GM21367 (cell line): ENCODE results near the gene ITM2B.
"Not testable (repeated sequence)": the region's sequence is repeated elsewhere in the genome, so short reads cannot be mapped to it uniquely, and the experiment has no call there.

Source experiments
- ATAC-seq: cut with Tn5 transposase; IDR thresholded peaks from one replicate; pipeline ENCODE4 v1.9.1; 2021; ENCODE audit not compliant: unreplicated experiment

Gene ITM2B

GRCh38 chr13:48233046-48233888 lies at the start of gene ITM2B:
Gene ITM2B (plus strand): TSS chr13:48233206. CDS start chr13:48233361, 155 bp downstream.
- ATAC-seq = peak; percentile 54

GRCh38 chr13:48184260-48184659 lies 48.7 kb upstream of the ITM2B start:
- ATAC-seq = no peak

GRCh38 chr13:48185018-48185417 lies 48.0 kb upstream of the ITM2B start:
- no peak for ATAC-seq

- no peak for ATAC-seq
Measured at GRCh38 chr13:48186722-48187121, 46.3 kb upstream of the ITM2B start.

GRCh38 chr13:48188131-48188530 lies 44.9 kb upstream of the ITM2B start:
- no peak for ATAC-seq

- no peak for ATAC-seq
Measured at GRCh38 chr13:48188601-48189000, 44.4 kb upstream of the ITM2B start.

GRCh38 chr13:48189171-48189570 lies 43.8 kb upstream of the ITM2B start:
- ATAC-seq = no peak

GRCh38 chr13:48192411-48192935 lies 40.5 kb upstream of the ITM2B start:
- ATAC-seq = no peak

- ATAC-seq = peak; percentile 75
Measured at GRCh38 chr13:48194379-48194754, 38.6 kb upstream of the ITM2B start.

GRCh38 chr13:48199404-48199946 lies 33.5 kb upstream of the ITM2B start:
- ATAC-seq = no peak

- no peak for ATAC-seq
Measured at GRCh38 chr13:48201044-48201443, 32.0 kb upstream of the ITM2B start.

- ATAC-seq = not testable (repeated sequence)
Measured at GRCh38 chr13:48207207-48207606, 25.8 kb upstream of the ITM2B start.

- no peak for ATAC-seq
Measured at GRCh38 chr13:48210178-48210577, 22.8 kb upstream of the ITM2B start.

- no peak for ATAC-seq
Measured at GRCh38 chr13:48214519-48215121, 18.4 kb upstream of the ITM2B start.

- not testable (repeated sequence) for ATAC-seq
Measured at GRCh38 chr13:48215511-48216203, 17.3 kb upstream of the ITM2B start.

GRCh38 chr13:48216204-48216711 lies 16.7 kb upstream of the ITM2B start:
- no peak for ATAC-seq

GRCh38 chr13:48220592-48220980 lies 12.4 kb upstream of the ITM2B start:
- no peak for ATAC-seq

GRCh38 chr13:48220981-48221685 lies 11.9 kb upstream of the ITM2B start:
- no peak for ATAC-seq

- ATAC-seq = no peak
Measured at GRCh38 chr13:48221686-48222187, 11.3 kb upstream of the ITM2B start.
